Esophagus (tissue), 2 donors: ENCODE measurements around the gene LRMDA. TPM values are rescaled to one million over a fixed set of nuclear protein-coding genes. Genes with fewer than 3 reads are reported as not detected.
"Not testable (repeated sequence)": the region's sequence is repeated elsewhere in the genome, so short reads cannot be mapped to it uniquely, and the experiment has no call there.

Source experiments
- H3K27ac ChIP-seq, 2 donors: one replicate each; pipeline ENCODE4 v1.5.1; 2013; ENCODE audit warnings: low read depth in 2 of 2, mild to moderate bottlenecking in 2 of 2, inconsistent platforms in 1 of 2, low read length in 1 of 2, moderate library complexity in 1 of 2
- H3K27me3 ChIP-seq, 2 donors: one replicate each; pipeline ENCODE4 v1.6.1; 2013; ENCODE audit warnings: low read length in 2 of 2, control low read depth in 1 of 2, mild to moderate bottlenecking in 1 of 2; ENCODE audit not compliant: insufficient read depth in 2 of 2, control insufficient read depth in 1 of 2
- H3K36me3 ChIP-seq, 2 donors: one replicate each; pipeline ENCODE4 v1.6.1; 2013; ENCODE audit warnings: low read length in 1 of 2; ENCODE audit not compliant: control insufficient read depth in 2 of 2, insufficient read depth in 2 of 2
- H3K4me1 ChIP-seq, 2 donors: one replicate each; pipeline ENCODE4 v1.6.1; 2013; ENCODE audit warnings: low read length in 1 of 2; ENCODE audit not compliant: control insufficient read depth in 2 of 2, insufficient read depth in 2 of 2
- H3K4me3 ChIP-seq, 2 donors: one replicate each; pipeline ENCODE4 v1.5.1; 2013; ENCODE audit warnings: low read length in 2 of 2, mild to moderate bottlenecking in 2 of 2, low read depth in 1 of 2, moderate library complexity in 1 of 2
- H3K9me3 ChIP-seq, 2 donors: one replicate each; pipeline ENCODE4 v1.6.1; 2013; ENCODE audit warnings: mild to moderate bottlenecking in 2 of 2, low read depth in 1 of 2, low read length in 1 of 2, moderate library complexity in 1 of 2; ENCODE audit not compliant: control insufficient read depth in 2 of 2, insufficient read depth in 1 of 2
- WGBS, 2 donors: extraction: QIAGEN DNeasy Blood & Tissue Kit; methylation state at CpG; one replicate each; pipeline ENCODE4 v1.1.7; 2013; 5-methylcytosine and 5-hydroxymethylcytosine counted together
- polyA plus RNA-seq, 2 donors: library from polyadenylated mRNA; stranded (reverse); fragments of 200-250 nt; gene quantifications; one replicate each; pipeline ENCODE4 v1.2.3, GENCODE V29; 2013
- donor health status: healthy with polysubstance abuse.
- donor health status: Bipolar disorder and iron deficiency.

Gene LRMDA
- polyA plus RNA-seq, 2 donors, result 1.8 to 4.0 TPM

DNA sequence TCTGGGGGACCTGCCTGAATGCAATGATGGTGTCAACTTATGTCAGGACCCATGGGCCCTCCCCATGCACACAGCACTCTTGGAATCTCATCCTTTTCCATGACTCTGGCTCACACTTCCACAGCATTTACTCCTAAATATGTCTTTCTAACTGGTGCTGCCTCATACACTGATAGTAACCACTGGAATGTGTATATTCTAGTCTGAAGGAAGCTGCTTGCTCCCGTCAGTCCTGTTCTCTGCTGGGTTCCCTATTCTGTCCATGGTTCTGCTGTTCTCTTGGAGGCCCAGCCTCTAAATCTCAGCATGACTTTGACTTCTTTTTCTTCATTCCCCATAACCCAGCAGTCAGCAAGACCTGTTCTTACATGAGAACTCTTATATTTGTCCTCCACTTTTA is 1151.1 kb downstream of the LRMDA start:
- Histone ChIP-seq H3K4me3 (no peak overlapping the region), H3K9me3 (no peaks in the 10 kb centered on the region), H3K27me3 (no peaks in the 10 kb centered on the region), H3K4me1 (no peaks in the 10 kb centered on the region), H3K27ac (no peak overlapping the region), H3K36me3 (no peaks in the 10 kb centered on the region)
- 89 to 90% methylated on average over 1 of the region's 1 CpG for WGBS, 2 donors

DNA sequence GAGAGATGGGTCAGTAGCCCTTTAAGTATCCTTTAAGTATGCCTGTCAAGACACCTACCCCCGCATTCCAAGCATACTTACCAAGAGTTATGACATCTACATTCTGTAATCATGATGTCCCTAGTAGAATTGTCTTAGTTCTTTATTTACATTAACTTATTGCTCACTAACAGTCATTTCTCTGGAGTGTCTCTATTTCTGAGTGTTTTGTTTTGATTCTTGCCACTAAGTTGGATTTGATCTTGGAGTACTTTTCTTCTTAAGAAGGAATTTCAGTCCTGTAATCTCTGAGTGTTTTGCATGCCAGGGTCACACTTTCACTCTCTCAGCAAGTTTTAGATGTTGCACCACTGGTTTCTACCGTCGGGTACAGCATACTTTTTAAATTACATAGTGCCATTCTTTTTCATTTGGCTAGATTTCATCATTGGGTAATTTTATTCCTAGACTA is 1152.3 kb downstream of the LRMDA start:
- no peak overlapping the region for H3K4me3 ChIP-seq
- no peaks in the 10 kb centered on the region for H3K4me1 ChIP-seq
- H3K27ac ChIP-seq, result no peak overlapping the region
- H3K9me3 ChIP-seq, result no peaks in the 10 kb centered on the region
- WGBS, 2 donors, result 34 to 42% methylated on average over 3 of the region's 3 CpGs
- H3K36me3 ChIP-seq, result no peaks in the 10 kb centered on the region
- H3K27me3 ChIP-seq, result no peaks in the 10 kb centered on the region

DNA sequence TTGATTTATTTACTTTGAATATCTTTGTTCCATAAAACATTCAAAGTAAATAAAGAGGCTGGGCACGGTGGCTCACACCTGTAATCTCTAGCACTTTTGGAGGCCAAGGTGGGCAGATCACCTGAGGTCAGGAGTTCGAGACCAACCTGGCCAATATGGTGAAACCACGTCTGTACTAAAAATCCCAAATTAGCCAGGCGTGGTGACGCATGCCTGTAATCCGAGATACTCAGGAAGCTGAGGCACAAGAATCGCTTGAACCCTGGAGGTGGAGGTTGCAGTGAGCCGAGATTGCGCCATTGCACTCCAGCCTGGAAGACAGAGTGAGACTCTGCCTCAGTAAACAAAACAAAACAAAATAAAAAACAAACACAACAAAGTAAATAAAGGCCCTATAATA is 1153.0 kb downstream of the LRMDA start:
- H3K4me1 ChIP-seq, H3K9me3 ChIP-seq, H3K27me3 ChIP-seq, H3K36me3 ChIP-seq, H3K27ac ChIP-seq, H3K4me3 ChIP-seq: not testable (repeated sequence)
- 82 to 89% methylated on average over 9 of the region's 9 CpGs for whole genome bisulfite sequencing, 2 donors

Other genes with a start within 250 kb of the LRMDA start
- 100 to 1,000 TPM; 268 to 282 TPM for gene VDAC2, start 220.8 kb upstream of the LRMDA start, polyA plus RNA-seq
- gene COMTD1, start 195.7 kb upstream of the LRMDA start, polyA plus RNA-seq, result 100 to 1,000 TPM; 153 to 185 TPM
- gene ZNF503, start 29.9 kb upstream of the LRMDA start, polyA plus RNA-seq, result 10 to 100 TPM; 14.5 to 19.4 TPM